ENCODE measurements around the gene CFAP46.

DNA sequence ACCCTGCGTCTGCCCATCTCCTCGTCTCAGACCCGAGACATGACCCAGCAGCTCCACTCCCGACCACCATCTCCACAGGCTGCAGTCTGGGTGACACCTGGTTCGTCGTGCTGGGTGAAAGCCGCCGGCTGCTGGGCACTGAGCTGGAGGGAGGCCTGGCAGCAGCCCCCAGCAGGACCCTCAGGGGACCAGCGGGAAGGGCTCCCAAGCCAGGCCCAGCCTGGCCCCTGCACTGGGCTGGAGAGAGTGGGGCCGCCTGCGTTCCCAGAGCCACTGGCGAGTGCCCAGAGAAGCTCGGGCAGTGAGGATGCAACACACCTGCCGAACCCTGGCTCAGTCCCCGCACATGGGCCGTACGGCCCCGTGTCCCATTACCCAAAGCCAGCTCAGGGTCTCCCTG is 21.3 kb downstream of the CFAP46 start:
- TF ChIP-seq TAF1 (IDR thresholded peaks at IDR 0.05; ENCODE audit: borderline replicate concordance, insufficient read depth, low read length) (no peak), SIN3A (IDR thresholded peaks at IDR 0.05; ENCODE audit: borderline replicate concordance, insufficient read depth, low read length) (no peak), FOXP2 (optimal IDR thresholded peaks at IDR 0.05; ENCODE audit: borderline replicate concordance, extremely low read depth, extremely low read length, insufficient read depth) (no peak)
